K562 (cell line): ENCODE data around the gene SCAANT1. TPM values are rescaled to one million over a fixed set of nuclear protein-coding genes. Genes with fewer than 3 reads are reported as not detected.

ENCODE experiments used
- C11orf30 ChIP-seq: fragments of 450-650 bp; IDR thresholded peaks from 2 replicates; pipeline ENCODE4 v1.6.1; 2016; ENCODE audit warnings: low read depth, mild to moderate bottlenecking
- CBFA2T2 ChIP-seq: fragments of 450-650 bp; conservative IDR thresholded peaks from 2 replicates; pipeline ENCODE4 v1.6.1; 2017; ENCODE audit warnings: mild to moderate bottlenecking
- CREB3L1 ChIP-seq: fragments of 450-650 bp; IDR thresholded peaks from 2 replicates; pipeline ENCODE4 v1.6.1; 2014; ENCODE audit warnings: low read depth, mild to moderate bottlenecking, moderate library complexity, borderline replicate concordance
- DPF2 ChIP-seq: fragments of 450-650 bp; IDR thresholded peaks from 2 replicates; pipeline ENCODE4 v1.6.1; 2016
- E2F6 ChIP-seq, 2 experiments: IDR thresholded peaks; 2 replicates each; pipeline ENCODE4 v1.6.1; 2011; ENCODE audit warnings: borderline replicate concordance in 1 of 2, control low read depth in 1 of 2, low read depth in 1 of 2, low read length in 1 of 2, mild to moderate bottlenecking in 1 of 2, mixed read lengths in 1 of 2, moderate library complexity in 1 of 2; ENCODE audit not compliant: insufficient read depth in 1 of 2, insufficient read length in 1 of 2, poor library complexity in 1 of 2, severe bottlenecking in 1 of 2; ENCODE audit errors: extremely low read depth in 1 of 2
- ETS2 ChIP-seq: IDR thresholded peaks from 2 replicates; pipeline ENCODE4 v1.6.1; 2016; ENCODE audit warnings: borderline replicate concordance, missing genetic modification characterization, mild to moderate bottlenecking, moderate library complexity, missing compliant biosample characterization; ENCODE audit not compliant: poor library complexity, severe bottlenecking
- FOXK2 ChIP-seq, 2 experiments: fragments of 450-650 bp; IDR thresholded peaks in 1 of 2; conservative IDR thresholded peaks in 1 of 2; 2 replicates each; pipeline ENCODE4 v1.6.1; 2016; ENCODE audit warnings: low read depth in 2 of 2, mild to moderate bottlenecking in 1 of 2
- GABPB1 ChIP-seq: sonication (generic); formaldehyde crosslinking; IDR thresholded peaks from 2 replicates; pipeline ENCODE4 v1.8.0; 2022; ENCODE audit warnings: mild to moderate bottlenecking, missing genetic modification reagents
- KLF6 ChIP-seq: fragments of 250-450 bp; sonication (Bioruptor Pico); IDR thresholded peaks from 2 replicates; pipeline ENCODE4 v1.4.0; 2020; ENCODE audit warnings: mild to moderate bottlenecking, moderate library complexity, borderline replicate concordance
- MAFG ChIP-seq: fragments of 450-650 bp; conservative IDR thresholded peaks from 2 replicates; pipeline ENCODE4 v1.6.1; 2016; ENCODE audit warnings: missing genetic modification characterization, missing compliant biosample characterization
- MNT ChIP-seq, 2 experiments: fragments of 450-650 bp; conservative IDR thresholded peaks; 2 replicates each; pipeline ENCODE4 v1.6.1; 2017; ENCODE audit warnings: mild to moderate bottlenecking in 2 of 2, moderate library complexity in 2 of 2
- MYNN ChIP-seq, 2 experiments: sonication (generic); formaldehyde crosslinking in 1 of 2; IDR thresholded peaks; 2 replicates each; pipeline versions ENCODE4 v1.5.0 to v1.6.1; 2016 to 2020; ENCODE audit warnings: antibody characterized with exemption in 1 of 2, missing genetic modification reagents in 1 of 2
- PHF8 ChIP-seq: fragments of 200-600 bp; sonication (generic); IDR thresholded peaks from 2 replicates; pipeline ENCODE4 v1.6.1; 2012; ENCODE audit warnings: mixed run types, mild to moderate bottlenecking, inconsistent platforms, low read length, moderate library complexity, borderline replicate concordance
- POLR2A ChIP-seq: fragments of 450-650 bp; conservative IDR thresholded peaks from 2 replicates; pipeline ENCODE4 v1.6.1; 2016
- POLR2G ChIP-seq: fragments of 200-400 bp; formaldehyde crosslinking; IDR thresholded peaks from 2 replicates; pipeline ENCODE4 v1.6.1; 2017; ENCODE audit warnings: low read depth, mild to moderate bottlenecking, antibody characterized with exemption, low read length, moderate library complexity
- SETDB1 ChIP-seq: IDR thresholded peaks from one replicate; pipeline ENCODE4 v1.6.1; 2012; ENCODE audit warnings: low read length, control low read depth, inconsistent platforms
- STAG1 ChIP-seq: sonication (generic); formaldehyde crosslinking; IDR thresholded peaks from 2 replicates; pipeline ENCODE4 v1.5.0; 2020; ENCODE audit warnings: missing genetic modification reagents, borderline replicate concordance
- TARDBP ChIP-seq: fragments of 450-650 bp; IDR thresholded peaks from 2 replicates; pipeline ENCODE4 v1.6.1; 2016
- TOE1 ChIP-seq, 2 experiments: fragments of 450-650 bp in 1 of 2; sonication (generic) in 1 of 2; formaldehyde crosslinking in 1 of 2; IDR thresholded peaks; 2 replicates each; pipeline versions ENCODE4 v1.7.1 to v1.8.0; 2016 to 2022; ENCODE audit warnings: borderline replicate concordance in 2 of 2, mild to moderate bottlenecking in 2 of 2, antibody characterized with exemption in 1 of 2, inconsistent platforms in 1 of 2, low read depth in 1 of 2, missing genetic modification reagents in 1 of 2, moderate library complexity in 1 of 2
- TSC22D4 ChIP-seq: fragments of 450-650 bp; IDR thresholded peaks from 2 replicates; pipeline ENCODE4 v1.6.1; 2016; ENCODE audit warnings: missing genetic modification characterization, missing biosample characterization, control low read depth
- YBX1 ChIP-seq: fragments of 450-650 bp; IDR thresholded peaks from 2 replicates; pipeline ENCODE4 v1.7.1; 2016; ENCODE audit warnings: mild to moderate bottlenecking
- ZKSCAN3 ChIP-seq: fragments of 250-450 bp; sonication (Bioruptor Pico); IDR thresholded peaks from 2 replicates; pipeline ENCODE4 v1.4.0; 2020
- polyA plus RNA-seq, 8 experiments: library from polyadenylated mRNA; depleted of rRNA in 4 of 8; stranded (reverse) in 5 of 8; unstranded in 3 of 8; fragments of >200 nt; fragmentation: Nextera tagmentation in 2 of 8; fragmentation: Illumina TruSeq in 1 of 8; extraction: Ambion mirVana in 2 of 8; extraction: Trizol in 1 of 8; gene quantifications; 2 replicates each; pipeline versions ENCODE4 v1.2.1 to v1.2.3, GENCODE V29; 2011 to 2014; ENCODE audit warnings: inconsistent platforms in 1 of 8, missing spikeins in 1 of 8
- total RNA-seq, 7 experiments: library from RNA; depleted of rRNA in 6 of 7; stranded (reverse); fragments of >200 nt in 6 of 7; fragmentation: Illumina TruSeq in 2 of 7; extraction: Trizol in 2 of 7; gene quantifications; 2 replicates each; pipeline versions ENCODE4 v1.2.1 to v1.2.3, GENCODE V29; 2011 to 2021; ENCODE audit warnings: low replicate concordance in 1 of 7
- TF ChIP-seq, protein P1 (sequence below): fragments of 450-650 bp; formaldehyde crosslinking; IDR thresholded peaks from 2 replicates; pipeline ENCODE4 v1.4.0; 2020; ENCODE audit warnings: mild to moderate bottlenecking, mixed read lengths

Gene SCAANT1
- total and polyA plus RNA-seq, 9 of the 15 experiments (the other 6 are each of a cell fraction or from before 2014, with no cell fraction given): not detected

DNA sequence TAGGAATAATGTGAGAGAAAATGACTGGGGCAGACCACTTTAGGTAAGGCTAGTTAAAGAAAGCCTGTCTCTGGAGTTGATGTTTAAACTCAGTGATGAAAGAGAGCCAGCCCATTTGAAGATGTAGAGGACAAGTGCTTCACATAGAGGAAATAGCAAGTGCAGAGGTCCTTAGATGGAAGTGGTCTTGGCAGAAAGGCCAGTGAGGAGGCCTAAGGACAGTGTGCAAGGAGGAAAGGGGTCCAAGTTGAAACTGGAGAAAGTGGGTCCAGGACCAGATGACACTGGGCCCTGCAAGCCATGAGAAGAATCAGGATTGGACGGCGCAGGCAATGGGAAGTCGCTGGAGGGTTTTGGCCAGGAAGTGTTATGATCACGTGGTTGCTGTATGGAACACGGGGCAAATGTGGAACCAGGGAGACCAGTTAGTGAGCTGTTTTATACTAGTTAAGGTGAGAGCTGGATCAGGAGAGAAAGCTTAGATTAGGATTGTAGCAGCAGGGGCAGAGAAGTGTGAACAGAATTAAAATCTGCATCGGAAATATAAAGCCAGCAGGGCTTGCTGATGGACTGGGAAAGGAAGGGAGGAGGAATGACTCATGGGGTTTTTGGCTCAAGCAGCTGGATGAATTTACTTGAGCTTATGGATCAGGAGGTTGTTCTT lies 48.0 kb upstream of the SCAANT1 start (continued):
- peak; percentile 65 for TF ChIP-seq CBFA2T2
- TF ChIP-seq, protein P1, sequence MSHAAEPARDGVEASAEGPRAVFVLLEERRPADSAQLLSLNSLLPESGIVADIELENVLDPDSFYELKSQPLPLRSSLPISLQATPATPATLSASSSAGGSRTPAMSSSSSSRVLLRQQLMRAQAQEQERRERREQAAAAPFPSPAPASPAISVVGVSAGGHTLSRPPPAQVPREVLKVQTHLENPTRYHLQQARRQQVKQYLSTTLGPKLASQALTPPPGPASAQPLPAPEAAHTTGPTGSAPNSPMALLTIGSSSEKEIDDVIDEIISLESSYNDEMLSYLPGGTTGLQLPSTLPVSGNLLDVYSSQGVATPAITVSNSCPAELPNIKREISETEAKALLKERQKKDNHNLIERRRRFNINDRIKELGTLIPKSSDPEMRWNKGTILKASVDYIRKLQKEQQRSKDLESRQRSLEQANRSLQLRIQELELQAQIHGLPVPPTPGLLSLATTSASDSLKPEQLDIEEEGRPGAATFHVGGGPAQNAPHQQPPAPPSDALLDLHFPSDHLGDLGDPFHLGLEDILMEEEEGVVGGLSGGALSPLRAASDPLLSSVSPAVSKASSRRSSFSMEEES: peak; percentile 94
- TF ChIP-seq POLR2G: no peak
- no peak for TF ChIP-seq YBX1
- peak; percentile 96 for TF ChIP-seq TOE1 (IDR thresholded peaks at IDR 0.05; ENCODE audit: borderline replicate concordance)
- TF ChIP-seq TOE1 (CRISPR knock-in tag; IDR thresholded peaks at IDR 0.05; ENCODE audit: borderline replicate concordance, low read depth): no peak
- TF ChIP-seq POLR2A: 0 out of 2 replicates have a peak, but pooled peaks have one; percentile 34
- no peak for TF ChIP-seq KLF6 (CRISPR knock-in tag)
- no peak for TF ChIP-seq MYNN (IDR thresholded peaks at IDR 0.05)
- no peak for TF ChIP-seq MYNN (CRISPR knock-in tag; IDR thresholded peaks at IDR 0.05)
- TF ChIP-seq E2F6 (IDR thresholded peaks at IDR 0.05; ENCODE audit: borderline replicate concordance in 1 of 2, extremely low read depth in 1 of 2, insufficient read depth in 1 of 2, insufficient read length in 1 of 2, low read depth in 1 of 2, low read length in 1 of 2, poor library complexity in 1 of 2, severe bottlenecking in 1 of 2): peak in 1 of 2 experiments; percentile 46
- TF ChIP-seq PHF8: peak; percentile 26; the same call in 1 of the 2 replicates
- no peak for TF ChIP-seq CREB3L1
- TF ChIP-seq ZKSCAN3 (CRISPR knock-in tag): no peak
- TF ChIP-seq MNT (conservative IDR thresholded peaks at IDR 0.05): peak; percentile 52 to 59; a peak in 3 of 4 replicates
- TF ChIP-seq TSC22D4 (tag): no peak
- no peak for TF ChIP-seq ETS2 (tag)
- TF ChIP-seq GABPB1: no peak
- TF ChIP-seq STAG1 (CRISPR knock-in tag): no peak
- TF ChIP-seq MAFG (tag): peak; percentile 64
- no peak for TF ChIP-seq TARDBP
- peak; percentile 45 to 47; a peak in 3 of 4 replicates for TF ChIP-seq FOXK2 (conservative IDR thresholded peaks at IDR 0.05 in 1 of 2, IDR thresholded peaks at IDR 0.05 in 1 of 2; ENCODE audit: low read depth in 2 of 2)
- no peak for TF ChIP-seq SETDB1
- TF ChIP-seq DPF2: peak; percentile 80
- TF ChIP-seq C11orf30: peak; percentile 73
